Stimulated activated CD4-positive, alpha-beta T cell treated with anti-CD3 and anti-CD28 coated beads, Interleukin-2, amount 100 ng/mL, for 24 hours (primary cell): Measurements from ENCODE around the gene SEPSECS.
A peak's percentile ranks its signal among the peaks of the same experiment; 100 is the strongest.

Source experiments
- DNase-seq, 2 donors: peaks; one replicate each; pipeline ENCODE4 v3.0.0-alpha.2; 2020

The SEPSECS gene

GRCh38 chr4:25159837-25160713 is at the start of gene SEPSECS:
SEPSECS (minus strand) TSS chr4:25160449; CDS start chr4:25160369, 80 bp downstream.
- peak; percentile 93 to 96 for DNase-seq

- DNase-seq: no peak
These were observed 49.5 kb upstream of the SEPSECS start for GRCh38 chr4:25209702-25210101.

- no peak for DNase-seq
These were observed 47.7 kb upstream of the SEPSECS start for GRCh38 chr4:25207997-25208396.

- DNase-seq: no peak
These were observed 38.5 kb upstream of the SEPSECS start for GRCh38 chr4:25198713-25199112.

GRCh38 chr4:25190407-25190806 is 30.2 kb upstream of the SEPSECS start:
- no peak for DNase-seq

GRCh38 chr4:25184056-25184455 is 23.8 kb upstream of the SEPSECS start:
- DNase-seq: no peak

- no peak for DNase-seq
These were observed 22.7 kb upstream of the SEPSECS start for GRCh38 chr4:25182937-25183336.

GRCh38 chr4:25180524-25181131 is 20.4 kb upstream of the SEPSECS start:
- peak in 1 of 2 donors; percentile 37 for DNase-seq

GRCh38 chr4:25178838-25179261 is 18.6 kb upstream of the SEPSECS start:
- DNase-seq: no peak

- DNase-seq: no peak
These were observed 16.9 kb upstream of the SEPSECS start for GRCh38 chr4:25177147-25177546.

- DNase-seq: no peak
These were observed 14.4 kb upstream of the SEPSECS start for GRCh38 chr4:25174674-25175073.

GRCh38 chr4:25172961-25173915 is 13.0 kb upstream of the SEPSECS start:
- DNase-seq: no peak

- DNase-seq: no peak
These were observed 11.1 kb upstream of the SEPSECS start for GRCh38 chr4:25171201-25171865.

GRCh38 chr4:25169446-25169845 is 9.2 kb upstream of the SEPSECS start:
- DNase-seq: no peak

- DNase-seq: no peak
These were observed 5.7 kb upstream of the SEPSECS start for GRCh38 chr4:25165916-25166315.

- DNase-seq: no peak
These were observed 2.9 kb upstream of the SEPSECS start for GRCh38 chr4:25163196-25163595.

- DNase-seq: no peak
These were observed 2.3 kb upstream of the SEPSECS start for GRCh38 chr4:25162566-25162965.

- no peak for DNase-seq
These were observed 1.3 kb upstream of the SEPSECS start for GRCh38 chr4:25161593-25161950.

GRCh38 chr4:25160714-25161592 is 704 bp upstream of the SEPSECS start:
- DNase-seq: peak in 1 of 2 donors; percentile 37

- no peak for DNase-seq
These were observed 1.4 kb downstream of the SEPSECS start for GRCh38 chr4:25158817-25159216.

- no peak for DNase-seq
These were observed 3.2 kb downstream of the SEPSECS start for GRCh38 chr4:25157081-25157480.

GRCh38 chr4:25155947-25156346 is 4.3 kb downstream of the SEPSECS start:
- DNase-seq: no peak
